ENCODE results near the gene SPATA21.

The SPATA21 gene

DNA sequence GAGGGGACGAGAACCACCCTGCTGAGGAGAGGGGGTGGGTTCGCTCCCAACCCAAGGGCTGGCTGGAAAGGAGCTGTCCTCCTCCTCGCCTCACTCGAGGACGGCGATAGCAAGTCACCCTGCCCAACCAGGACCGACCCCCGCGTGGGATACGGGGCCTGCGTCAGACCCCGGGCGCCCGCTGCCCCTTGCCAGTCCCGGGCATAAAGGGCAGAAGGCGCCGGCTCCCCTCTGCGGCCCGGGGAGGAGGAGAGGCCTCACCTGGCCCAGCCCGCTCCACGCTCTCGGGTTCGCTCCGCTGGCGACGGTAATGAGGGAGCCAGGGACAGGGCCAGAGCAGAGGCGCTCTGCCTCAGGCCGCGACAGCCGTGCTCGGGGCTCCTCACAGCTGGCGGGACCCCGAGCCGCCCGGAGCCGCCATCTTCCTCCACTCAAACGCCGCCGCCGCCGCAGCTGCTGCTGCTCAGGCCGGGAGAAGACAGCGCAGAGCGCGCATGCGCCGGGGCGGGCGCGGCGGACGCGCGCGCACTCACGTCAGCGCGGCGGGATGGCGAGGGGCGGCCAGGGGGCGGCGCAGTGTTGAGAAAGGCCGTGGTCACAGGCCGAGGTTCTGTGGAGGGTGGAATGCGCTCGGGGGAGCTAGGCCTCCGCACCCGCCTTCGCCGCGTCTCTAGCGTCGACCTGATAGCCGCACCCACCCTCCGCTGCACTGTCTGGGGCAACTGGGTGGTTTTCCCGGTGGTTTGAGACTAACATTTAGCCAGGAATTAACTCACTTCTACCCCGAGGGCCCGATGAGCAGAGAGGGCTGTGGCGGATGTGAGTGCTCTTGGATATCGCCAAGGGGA, 85.0 kb downstream of the SPATA21 start, which contains the start of gene FBXO42:
Gene FBXO42 (minus strand): TSS at position 487 of the 848 bp plus-strand sequence. CDS start 37,062 bp downstream, outside the sequence.
- FAIRE-seq (peak; percentile 85), DNase-seq (ENCODE audit: insufficient read length, low spot score) (peak; percentile 89)

DNA sequence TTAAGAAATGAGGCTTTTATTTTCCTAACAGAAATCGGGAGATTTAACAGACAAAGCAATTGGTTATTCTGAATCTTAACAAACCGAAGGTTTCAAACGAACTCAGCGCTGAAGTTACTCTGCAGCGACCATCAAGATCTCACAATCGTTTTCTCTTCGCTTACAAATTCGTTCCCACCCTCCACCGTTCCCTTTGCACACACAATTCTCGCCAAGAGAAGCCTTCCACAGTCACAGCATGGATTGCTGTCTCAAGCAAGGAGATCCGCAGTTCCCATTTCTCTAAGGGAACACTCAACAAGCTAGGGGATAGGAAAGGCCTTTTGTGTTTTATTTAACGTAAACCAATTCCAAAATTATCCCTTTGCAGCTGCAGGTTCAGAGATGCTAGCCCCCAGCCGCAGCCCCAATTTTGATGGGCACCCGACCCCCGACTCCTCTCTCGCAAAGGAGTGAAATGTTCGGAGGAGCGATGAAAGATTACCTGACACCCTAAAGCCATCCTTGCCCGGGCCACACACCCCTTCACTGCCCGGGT, 85.7 kb downstream of the SPATA21 start:
- DNase-seq (ENCODE audit: insufficient read length, low spot score) (no peak), FAIRE-seq (peak; percentile 21)

DNA sequence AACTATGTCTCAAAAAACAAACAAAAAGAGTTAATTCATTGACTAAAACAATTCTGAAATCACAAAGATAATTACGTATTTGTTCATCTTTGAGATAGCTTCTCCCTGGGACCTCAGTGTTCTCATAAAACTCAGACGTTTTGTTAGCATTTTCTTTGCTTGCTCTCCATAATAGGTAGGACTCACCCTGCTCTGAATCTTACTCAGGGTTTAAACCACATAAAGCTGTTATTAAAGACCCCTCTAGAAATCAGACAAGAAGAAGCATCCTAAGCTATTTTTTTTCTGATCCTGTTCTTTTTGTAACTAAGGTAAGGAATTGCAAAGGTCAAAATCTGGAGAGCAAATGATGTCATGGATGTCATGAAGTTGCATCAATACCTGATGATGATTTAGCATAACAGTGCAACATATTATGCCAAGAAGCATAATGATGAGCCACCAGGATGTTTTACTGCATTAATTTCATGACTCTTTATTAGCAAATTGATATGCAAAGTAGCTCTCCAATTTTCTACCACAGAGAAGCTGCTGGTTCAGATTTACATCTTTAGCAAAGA, 87.3 kb downstream of the SPATA21 start:
- DNase-seq (ENCODE audit: insufficient read length, low spot score) (no peak), FAIRE-seq (no peak)

Measured in GM19239 (cell line).